Muscle of leg (tissue), 11 donors: ENCODE measurements around the gene PPARD. TPM values are rescaled to one million over a fixed set of nuclear protein-coding genes. Genes with fewer than 3 reads are reported as not detected.

ENCODE experiments used
- DNase-seq: peaks from one replicate; pipeline ENCODE4 v3.0.0; 2013
- H3K27ac ChIP-seq: one replicate; pipeline ENCODE4 v1.5.1; 2013; ENCODE audit warnings: mild to moderate bottlenecking, low read length, control low read depth
- H3K27me3 ChIP-seq: one replicate; pipeline ENCODE4 v1.6.1; 2013; ENCODE audit warnings: low read length; ENCODE audit not compliant: control insufficient read depth, insufficient read depth
- H3K36me3 ChIP-seq: one replicate; pipeline ENCODE4 v1.6.1; 2013; ENCODE audit warnings: low read length; ENCODE audit not compliant: control insufficient read depth, insufficient read depth
- H3K4me1 ChIP-seq: one replicate; pipeline ENCODE4 v1.6.1; 2013; ENCODE audit warnings: low read length; ENCODE audit not compliant: control insufficient read depth, insufficient read depth
- H3K4me3 ChIP-seq: one replicate; pipeline ENCODE4 v1.5.1; 2013; ENCODE audit warnings: low read length, control low read depth
- H3K9me3 ChIP-seq: replicated peaks from 2 replicates; pipeline ENCODE4 v1.6.1; 2013; ENCODE audit warnings: low read depth, low read length; ENCODE audit not compliant: control insufficient read depth
- WGBS: methylation state at CpG from one replicate; pipeline ENCODE4 v1.1.5; 2013; ENCODE audit warnings: missing lambda C conversion rate; ENCODE audit not compliant: insufficient coverage; 5-methylcytosine and 5-hydroxymethylcytosine counted together
- polyA plus RNA-seq, 8 donors: library from polyadenylated mRNA; unstranded; fragments of 120-200 nt; gene quantifications; one replicate each; pipeline versions ENCODE4 v1.2.1 to v1.2.3, GENCODE V29; 2013; ENCODE audit warnings: inconsistent platforms in 1 of 8, low replicate concordance in 1 of 8; ENCODE audit not compliant: insufficient read length in 8 of 8, insufficient read depth in 1 of 8
- total RNA-seq: library from RNA; stranded (reverse); fragments of 120-200 nt; gene quantifications from one replicate; pipeline ENCODE4 v1.2.4, GENCODE V29; 2013

PPARD gene
- total and polyA plus RNA-seq, 9 donors = 5.9 to 26.4 (median 21.8) TPM

GRCh38 chr6:35474131-35474941, 132.0 kb downstream of the PPARD start:
- Histone ChIP-seq H3K36me3 (peaks cover 79% of the 10 kb centered on the region), H3K4me1 (peaks cover 21% of the 10 kb centered on the region), H3K27ac (no peak overlapping the region), H3K4me3 (no peak overlapping the region), H3K27me3 (no peaks in the 10 kb centered on the region), H3K9me3 (no peaks in the 10 kb centered on the region)
- 79% methylated on average over 5 of the region's 14 CpGs for WGBS
- no peak for DNase-seq

GRCh38 chr6:35474942-35475570, 132.7 kb downstream of the PPARD start:
- Histone ChIP-seq H3K27ac (no peak overlapping the region), H3K9me3 (no peaks in the 10 kb centered on the region), H3K36me3 (peaks cover 80% of the 10 kb centered on the region), H3K4me1 (peaks cover 16% of the 10 kb centered on the region), H3K4me3 (no peak overlapping the region), H3K27me3 (no peaks in the 10 kb centered on the region)
- no peak for DNase-seq
- WGBS = 81% methylated on average over 18 of the region's 20 CpGs

- Histone ChIP-seq H3K27ac (no peak overlapping the region), H3K9me3 (no peaks in the 10 kb centered on the region), H3K36me3 (peaks cover 79% of the 10 kb centered on the region), H3K4me1 (peaks cover 11% of the 10 kb centered on the region), H3K4me3 (no peak overlapping the region), H3K27me3 (no peaks in the 10 kb centered on the region)
- WGBS = no CpG with 5 or more reads among the region's 4 CpGs
- no peak for DNase-seq
Measured at GRCh38 chr6:35475573-35475972, 133.2 kb downstream of the PPARD start.

GRCh38 chr6:35476004-35476403, 133.6 kb downstream of the PPARD start:
- WGBS = 75% methylated on average over 11 of the region's 14 CpGs
- Histone ChIP-seq H3K27ac (no peak overlapping the region), H3K4me3 (no peak overlapping the region), H3K9me3 (no peaks in the 10 kb centered on the region), H3K36me3 (peaks cover 79% of the 10 kb centered on the region), H3K4me1 (peaks cover 7% of the 10 kb centered on the region), H3K27me3 (no peaks in the 10 kb centered on the region)
- no peak for DNase-seq

- DNase-seq = no peak
- no peaks in the 10 kb centered on the region for H3K9me3 ChIP-seq
- H3K27me3 ChIP-seq = no peaks in the 10 kb centered on the region
- peaks cover 78% of the 10 kb centered on the region for H3K36me3 ChIP-seq
- no CpG with 5 or more reads among the region's 8 CpGs for WGBS
- H3K4me1 ChIP-seq = no peaks in the 10 kb centered on the region
- H3K27ac ChIP-seq = no peak overlapping the region
- no peak overlapping the region for H3K4me3 ChIP-seq
Measured at GRCh38 chr6:35477028-35477427, 134.7 kb downstream of the PPARD start.

Other genes starting within 250 kb of the PPARD start
- gene TCP11, start 201.2 kb upstream of the PPARD start, total RNA-seq = 0.44 TPM
- gene TCP11, start 201.2 kb upstream of the PPARD start, polyA plus RNA-seq = under 1 TPM; 0.12 to 0.53 (median 0.30) TPM
- 0.40 TPM for gene SCUBE3, start 128.6 kb upstream of the PPARD start, total RNA-seq
- gene SCUBE3, start 128.6 kb upstream of the PPARD start, polyA plus RNA-seq = 1 to 10 TPM in 7 of 8 donors, under 1 TPM in 1; 0.87 to 3.2 (median 1.5) TPM
- 13.7 TPM for gene ZNF76, start 82.8 kb upstream of the PPARD start, total RNA-seq
- 10 to 100 TPM; 19.1 to 37.1 (median 25.3) TPM for gene ZNF76, start 82.8 kb upstream of the PPARD start, polyA plus RNA-seq
- 6.1 TPM for gene DEF6, start 44.7 kb upstream of the PPARD start, total RNA-seq
- gene DEF6, start 44.7 kb upstream of the PPARD start, polyA plus RNA-seq = 1 to 10 TPM; 4.7 to 8.4 (median 6.1) TPM
- 22.3 TPM for gene FANCE, start 109.8 kb downstream of the PPARD start, total RNA-seq
- 10 to 100 TPM; 13.6 to 25.0 (median 19.9) TPM for gene FANCE, start 109.8 kb downstream of the PPARD start, polyA plus RNA-seq
- gene RPL10A, start 125.8 kb downstream of the PPARD start, total RNA-seq = 3,614 TPM
- 1,000 to 10,000 TPM; 2,391 to 2,744 (median 2,503) TPM for gene RPL10A, start 125.8 kb downstream of the PPARD start, polyA plus RNA-seq
- gene TEAD3, start 154.5 kb downstream of the PPARD start, total RNA-seq = 20.6 TPM
- 10 to 100 TPM; 47.5 to 76.6 (median 59.3) TPM for gene TEAD3, start 154.5 kb downstream of the PPARD start, polyA plus RNA-seq
- gene TULP1, start 170.3 kb downstream of the PPARD start, total RNA-seq = 0.80 TPM
- gene TULP1, start 170.3 kb downstream of the PPARD start, polyA plus RNA-seq = 1 to 10 TPM; 1.0 to 2.8 (median 1.9) TPM